Muscle of back (tissue), 13 donors: ENCODE results near the gene BOD1. TPM values are rescaled to one million over a fixed set of nuclear protein-coding genes. Genes with fewer than 3 reads are reported as not detected.

ENCODE experiments used
- DNase-seq, 3 donors: peaks; one replicate each; pipeline versions ENCODE4 v3.0.0 to v3.0.0-alpha.2; 2013
- long read RNA-seq, 9 donors: transcript quantifications; one replicate each; lab custom pipeline, GENCODE V29; 2026
- polyA plus RNA-seq, 10 donors: library from polyadenylated mRNA; unstranded; fragments of 120-200 nt; gene quantifications; one replicate each; pipeline ENCODE4 v1.2.1, GENCODE V29; 2013; ENCODE audit not compliant: insufficient read length in 10 of 10

Gene BOD1
- polyA plus RNA-seq, result 10 to 100 TPM; 71.5 to 90.8 (median 80.8) TPM
- long read RNA-seq, donor 1, transcript BOD1-202 (4 exons, 1,562 nt), result major isoform, 23 of 29 reads
- long read RNA-seq, donor 1, partial matches to known transcripts, result 0 of 29 reads
- long read RNA-seq, donor 1, other reads (novel, unspliced or antisense), result 0 of 29 reads
- long read RNA-seq, donor 2, transcript BOD1-202 (4 exons, 1,562 nt), result major isoform, 19 of 25 reads
- long read RNA-seq, donor 2, partial matches to known transcripts, result 0 of 25 reads
- long read RNA-seq, donor 2, other reads (novel, unspliced or antisense), result 0 of 25 reads
- long read RNA-seq, donor 3, partial matches to known transcripts, result 0 of 1 reads
- long read RNA-seq, donor 3, other reads (novel, unspliced or antisense), result 0 of 1 reads
- long read RNA-seq, donor 4, transcript BOD1-202 (4 exons, 1,562 nt), result major isoform, 15 of 16 reads
- long read RNA-seq, donor 4, partial matches to known transcripts, result 0 of 16 reads
- long read RNA-seq, donor 4, other reads (novel, unspliced or antisense), result 0 of 16 reads
- long read RNA-seq, donor 5, transcript BOD1-207 (2 exons, 736 nt), result minor isoform, 5 of 47 reads
- long read RNA-seq, donor 5, transcript BOD1-202 (4 exons, 1,562 nt), result major isoform, 35 of 47 reads
- long read RNA-seq, donor 5, partial matches to known transcripts, result 0 of 47 reads
- long read RNA-seq, donor 5, other reads (novel, unspliced or antisense), result 0 of 47 reads
- long read RNA-seq, donor 6, transcript BOD1-202 (4 exons, 1,562 nt), result major isoform, 29 of 36 reads
- long read RNA-seq, donor 6, partial matches to known transcripts, result 0 of 36 reads
- long read RNA-seq, donor 6, other reads (novel, unspliced or antisense), result 0 of 36 reads
- long read RNA-seq, donor 7, transcript BOD1-202 (4 exons, 1,562 nt), result major isoform, 14 of 17 reads
- long read RNA-seq, donor 7, partial matches to known transcripts, result 0 of 17 reads
- long read RNA-seq, donor 7, other reads (novel, unspliced or antisense), result 0 of 17 reads
- long read RNA-seq, donor 8, transcript BOD1-202 (4 exons, 1,562 nt), result major isoform, 22 of 25 reads
- long read RNA-seq, donor 8, partial matches to known transcripts, result 0 of 25 reads
- long read RNA-seq, donor 8, other reads (novel, unspliced or antisense), result 0 of 25 reads
- long read RNA-seq, donor 9, transcript BOD1-202 (4 exons, 1,562 nt), result major isoform, 6 of 8 reads
- long read RNA-seq, donor 9, partial matches to known transcripts, result 0 of 8 reads
- long read RNA-seq, donor 9, other reads (novel, unspliced or antisense), result 0 of 8 reads

DNA sequence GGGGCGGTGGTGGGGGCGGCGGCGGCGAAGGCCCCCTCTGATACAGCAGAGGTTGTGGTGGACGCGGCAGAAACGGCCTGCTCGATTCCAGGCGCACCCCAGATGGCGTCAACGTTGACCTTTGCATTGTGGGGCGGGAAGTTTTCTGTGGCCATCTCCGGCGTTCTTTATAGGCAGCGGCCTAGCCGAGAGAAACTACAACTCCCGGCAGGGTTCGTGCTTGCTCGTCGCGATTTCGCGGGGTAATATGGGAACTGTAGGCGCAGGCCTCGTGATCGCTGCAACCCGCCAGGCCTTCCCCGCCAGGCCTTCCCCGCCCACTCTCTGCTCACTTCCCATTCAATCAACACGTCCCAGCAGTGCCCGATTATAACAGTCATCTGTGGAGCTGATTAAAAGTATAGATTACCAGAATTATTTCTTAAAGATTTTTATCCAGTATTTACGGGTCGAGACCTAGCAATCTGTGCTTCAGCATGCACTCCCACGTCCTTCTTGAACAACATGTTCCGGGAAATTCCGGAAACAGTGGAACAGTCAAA is at the start of gene BOD1:
BOD1 (minus strand) TSS at position 74 of the 542 bp plus-strand sequence. CDS start 214 bp downstream, outside the sequence.
- peak; percentile 98 to 99 (median 99) for DNase-seq

DNA sequence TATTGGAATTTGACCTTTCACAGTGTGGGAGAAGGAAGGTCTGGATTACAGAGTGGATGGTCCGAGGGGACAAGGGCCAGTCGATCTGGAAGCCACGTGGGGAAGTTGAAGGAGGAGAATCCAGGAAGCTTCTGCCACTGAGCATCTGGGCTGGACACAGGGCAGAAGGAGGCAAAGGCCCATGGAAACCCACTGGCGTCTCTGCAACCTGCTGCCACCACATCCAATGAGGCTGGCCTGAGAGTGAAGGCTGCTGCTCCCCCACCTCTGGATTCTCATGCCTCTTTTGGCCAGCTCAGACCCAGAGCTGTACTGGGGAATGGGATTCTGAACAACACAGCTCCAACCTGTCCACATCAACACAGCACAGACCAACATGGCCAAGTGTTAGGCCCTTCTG is 48.9 kb upstream of the BOD1 start:
- DNase-seq, result no peak

DNA sequence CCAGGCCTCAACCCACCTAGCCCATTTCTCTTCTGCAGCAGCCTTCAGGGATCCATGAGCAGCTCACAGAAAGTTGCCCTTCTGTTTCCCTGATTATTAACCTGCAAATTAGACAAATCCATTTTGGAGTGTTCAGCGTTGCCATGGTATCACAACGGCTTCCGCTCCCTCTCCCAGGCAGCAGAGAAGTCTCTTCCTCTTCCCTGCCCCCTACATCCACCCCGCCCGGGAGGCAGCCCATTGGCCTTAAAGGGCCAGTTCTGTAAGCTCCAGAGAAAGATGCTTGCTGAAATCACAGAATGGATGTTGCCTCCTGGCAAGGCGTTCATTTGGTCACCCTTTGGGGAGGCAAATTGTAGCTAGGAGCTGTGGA is 47.7 kb upstream of the BOD1 start:
- peak in 2 of 3 donors; percentile 24 to 48 for DNase-seq

DNA sequence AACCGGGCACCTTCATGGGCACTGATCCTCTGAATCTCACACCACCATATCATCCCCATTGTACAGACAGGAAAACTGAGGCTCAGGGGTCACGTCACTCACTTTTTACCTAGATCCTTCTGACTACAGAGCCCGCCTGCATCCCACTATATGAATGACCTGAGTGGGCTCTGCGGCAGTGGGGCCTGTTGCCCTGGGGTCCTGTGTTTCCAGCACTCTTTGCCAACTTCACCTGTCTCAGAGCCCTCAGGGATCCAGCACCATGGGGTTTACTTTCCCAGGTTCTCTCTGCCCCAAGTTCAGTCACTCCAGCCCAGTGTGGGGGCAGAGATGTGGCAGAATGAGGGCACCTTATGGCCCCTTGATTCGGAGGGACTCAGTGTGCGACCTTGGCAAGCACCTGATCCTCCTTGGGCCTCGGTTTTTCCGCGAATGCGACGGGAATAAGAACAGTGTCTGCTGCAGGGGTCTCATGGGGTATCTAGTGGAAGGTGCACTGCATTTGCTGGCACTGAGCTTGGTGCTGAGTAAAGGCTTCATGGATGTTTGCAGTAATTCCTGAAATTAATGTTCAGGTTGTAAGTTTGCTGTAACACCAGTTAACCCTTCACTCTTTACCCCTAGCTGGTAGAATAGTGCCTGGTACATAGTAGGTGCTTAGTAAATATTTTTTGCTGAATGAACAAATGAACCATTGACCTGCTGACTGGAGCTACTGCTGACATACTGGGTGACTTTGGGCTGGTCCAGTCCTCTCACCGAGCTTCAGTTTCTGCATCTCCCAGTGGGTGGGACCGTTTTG is 47.1 kb upstream of the BOD1 start:
- DNase-seq, result no peak

DNA sequence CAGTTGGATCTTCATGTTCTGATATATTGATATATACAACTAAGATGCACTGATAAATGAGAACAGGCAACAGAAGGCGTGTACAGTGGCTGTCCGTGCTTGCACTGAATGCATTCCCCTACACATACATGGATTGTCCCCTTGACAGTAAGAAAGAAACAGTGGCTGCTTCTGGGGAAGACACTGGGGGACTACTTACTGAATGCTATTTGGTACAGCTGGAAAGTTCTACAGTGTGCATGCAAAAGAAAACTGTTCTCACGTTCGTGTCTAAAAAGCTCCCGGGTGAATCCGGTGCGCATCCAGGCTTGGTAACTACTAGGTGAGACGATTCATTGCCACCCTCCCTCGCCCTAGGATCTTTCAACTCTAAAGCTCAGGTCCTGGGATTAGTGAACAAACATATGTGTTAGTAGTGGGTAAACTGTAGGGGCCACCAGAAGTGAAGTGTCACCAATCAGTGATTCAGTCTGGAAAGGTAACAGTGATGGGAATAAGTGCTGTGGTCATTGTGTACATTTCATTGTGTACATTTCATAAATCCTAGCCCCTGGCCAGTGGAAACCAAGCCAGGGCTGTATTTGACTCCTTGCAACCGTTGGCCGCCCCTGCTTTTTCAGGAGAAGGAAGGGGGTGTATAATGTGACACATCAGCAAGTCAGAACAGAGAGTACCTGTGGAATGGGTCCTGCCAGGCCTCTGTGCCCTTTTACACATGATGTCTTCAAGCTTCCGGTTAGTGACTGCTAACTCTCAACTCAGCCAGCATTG is 46.3 kb upstream of the BOD1 start:
- DNase-seq, result no peak

DNA sequence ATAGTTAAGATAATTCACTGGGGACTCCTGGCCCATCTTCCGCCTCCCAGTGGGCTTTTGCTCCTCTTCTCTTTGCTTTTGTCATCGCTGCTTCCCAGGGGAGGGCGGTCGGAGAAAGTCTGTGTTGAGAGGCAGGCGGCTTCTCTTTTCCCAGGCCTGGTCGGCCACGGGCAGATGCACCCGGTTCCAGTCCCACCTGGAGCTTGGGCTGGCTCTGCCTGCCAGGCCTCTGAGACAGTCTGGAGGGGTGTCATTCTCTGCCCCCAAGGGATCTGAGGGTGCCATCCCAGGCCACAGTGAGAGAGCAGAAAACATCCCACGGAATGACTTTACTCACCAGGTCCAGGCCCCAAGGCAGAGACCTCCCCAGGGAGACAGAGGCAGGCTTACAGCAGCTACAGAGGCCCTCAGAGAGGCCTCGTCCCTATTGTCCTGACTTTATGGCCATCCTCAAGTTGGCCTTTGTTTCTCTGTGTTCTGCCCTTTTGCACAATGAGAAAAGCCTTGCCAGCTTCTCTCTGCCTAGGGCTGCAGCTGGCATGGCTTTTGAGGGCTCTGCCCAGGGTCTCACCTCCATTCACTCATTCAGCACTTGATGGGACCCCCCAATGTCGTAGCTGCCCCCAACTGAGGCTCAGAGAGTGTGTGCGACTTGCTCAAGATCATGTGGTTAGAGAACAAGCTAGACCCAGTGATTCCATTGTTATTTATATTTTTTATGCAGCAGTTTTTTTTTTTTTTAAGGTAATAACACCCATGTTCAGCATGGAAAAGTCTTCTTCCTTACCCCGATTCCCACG is 44.2 kb upstream of the BOD1 start:
- DNase-seq, result no peak

DNA sequence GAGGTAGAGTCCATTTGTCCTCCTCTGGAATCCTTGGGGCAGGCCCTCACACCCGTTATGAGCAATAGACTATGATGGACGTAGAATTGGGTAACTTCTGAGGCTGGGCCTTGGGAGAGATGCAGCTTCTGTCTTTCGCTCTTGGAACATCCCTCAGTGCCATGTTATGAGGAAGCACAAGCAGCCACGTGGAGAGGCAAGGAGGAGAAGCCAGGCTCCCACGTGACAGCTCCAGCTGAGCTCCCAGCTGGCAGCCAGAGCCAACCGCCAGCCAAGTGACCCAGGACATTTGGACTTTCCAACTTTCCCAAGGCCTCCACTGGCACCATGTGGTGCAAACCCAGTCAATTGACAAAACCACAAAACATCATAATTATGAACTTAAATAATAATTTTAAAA is 43.0 kb upstream of the BOD1 start:
- no peak for DNase-seq

DNA sequence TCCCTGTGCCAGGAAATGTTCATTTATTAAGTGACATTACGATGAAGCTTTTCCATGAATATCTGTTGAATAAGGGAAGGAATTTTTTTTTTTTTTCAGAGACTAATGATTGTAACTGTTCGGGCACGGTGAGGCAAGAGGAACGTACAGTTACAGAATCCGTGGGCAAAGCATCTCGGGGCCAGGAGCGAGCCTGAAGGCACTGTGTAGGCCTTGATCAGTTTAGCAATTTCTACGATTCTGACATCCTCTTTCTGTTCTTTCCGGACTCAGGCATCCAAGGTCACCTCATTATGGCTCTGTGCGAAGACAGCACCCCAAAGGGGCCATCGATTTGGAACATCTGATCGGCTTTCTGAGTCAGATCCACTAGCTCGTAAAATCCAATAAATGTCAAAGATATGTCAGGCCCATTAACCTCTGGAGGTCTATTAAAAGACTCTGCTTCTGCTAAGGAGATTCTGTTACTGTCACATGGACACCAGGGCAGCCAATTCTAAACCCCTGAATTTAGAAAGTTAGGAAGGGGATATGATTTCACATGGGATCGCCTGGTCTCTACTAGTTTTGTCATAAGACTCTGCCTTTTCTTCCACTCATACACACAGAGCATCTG is 41.4 kb upstream of the BOD1 start:
- no peak for DNase-seq

DNA sequence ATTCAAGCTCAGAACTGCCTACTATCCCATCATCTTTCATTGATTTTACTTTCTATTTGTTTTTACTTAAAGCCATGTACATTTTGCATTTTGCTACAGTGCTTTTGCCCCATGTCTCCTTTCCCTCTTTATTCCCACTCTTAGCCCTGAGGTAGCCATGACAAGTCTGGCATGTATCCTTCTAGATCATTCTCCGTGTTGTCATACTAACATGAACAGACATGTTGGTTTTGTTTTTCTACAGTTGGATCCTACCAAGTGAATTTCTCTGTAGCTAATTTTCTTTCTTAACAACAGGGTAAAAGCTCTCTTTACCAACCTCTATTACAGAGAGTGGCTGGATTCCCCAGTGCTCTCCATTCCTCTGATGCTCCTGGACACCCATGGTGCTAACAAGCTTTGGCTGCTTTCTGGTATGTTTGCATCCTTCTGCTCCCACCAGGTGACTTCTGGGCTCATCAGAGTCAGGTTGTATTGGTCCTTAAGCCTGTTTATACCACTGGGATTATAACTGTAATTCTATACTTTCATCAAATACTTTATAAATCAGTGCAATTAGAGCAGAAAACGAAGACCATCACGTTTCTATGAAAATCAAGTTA is 38.8 kb upstream of the BOD1 start:
- DNase-seq, result no peak

DNA sequence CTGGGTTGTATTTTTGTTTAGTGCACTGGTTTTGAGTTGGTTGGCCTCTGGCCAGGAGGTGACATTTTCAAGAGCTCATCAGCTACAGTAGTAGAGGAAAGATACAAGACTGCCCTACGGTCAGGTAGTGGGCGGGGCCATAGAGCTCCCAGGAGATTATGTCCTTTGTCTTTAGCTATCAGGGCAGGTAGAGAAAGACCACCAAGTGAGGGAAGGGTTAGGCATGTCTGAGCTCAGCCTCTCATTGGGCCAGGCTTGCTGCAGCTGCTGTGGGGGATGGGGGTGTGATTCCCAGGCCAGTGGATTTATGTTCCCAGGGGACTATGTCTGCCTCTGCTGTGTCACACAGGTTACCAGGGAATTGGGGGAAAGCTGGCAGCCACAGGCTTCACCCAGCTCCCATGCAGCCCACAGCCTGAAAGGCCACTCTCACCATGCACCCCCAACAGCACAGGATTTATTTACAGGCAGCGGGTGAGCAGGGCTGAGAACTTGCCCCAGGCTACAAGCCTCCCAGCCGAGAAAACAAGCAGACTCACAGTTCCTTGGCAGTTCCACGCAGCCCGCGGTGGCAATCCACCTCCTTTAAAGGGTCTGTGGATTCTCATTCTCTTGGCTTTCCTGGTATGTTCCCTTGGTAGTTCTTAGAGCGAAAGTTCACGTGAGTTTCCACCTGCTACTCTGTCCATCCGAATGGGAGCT is 37.5 kb upstream of the BOD1 start:
- DNase-seq, result no peak

DNA sequence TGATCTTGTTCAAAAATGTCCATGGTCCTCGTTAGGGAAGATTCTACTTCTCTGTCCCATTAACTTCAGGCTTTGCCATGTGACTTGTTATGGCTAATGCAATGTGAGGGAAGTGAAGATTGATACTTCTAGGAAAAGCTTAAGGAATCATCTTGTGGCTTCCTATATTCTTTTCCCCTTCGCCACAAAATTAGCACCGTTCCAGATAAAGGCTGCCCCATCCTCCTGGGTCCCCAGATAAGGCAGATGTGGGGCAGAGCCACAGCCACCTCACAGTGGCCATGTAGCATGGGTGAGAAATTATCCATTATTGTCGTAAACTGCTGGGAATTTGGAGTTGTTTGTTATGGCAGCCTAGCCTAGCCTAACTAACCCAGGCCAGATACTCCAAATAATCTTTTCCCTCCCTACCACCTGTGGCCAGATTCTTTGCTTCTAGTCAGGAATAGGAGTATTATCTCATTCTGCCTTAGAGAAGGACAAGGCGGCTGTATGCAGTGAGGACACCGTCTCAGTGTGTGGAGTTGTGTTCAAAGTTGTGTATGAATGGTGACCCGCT is 31.9 kb upstream of the BOD1 start:
- no peak for DNase-seq

DNA sequence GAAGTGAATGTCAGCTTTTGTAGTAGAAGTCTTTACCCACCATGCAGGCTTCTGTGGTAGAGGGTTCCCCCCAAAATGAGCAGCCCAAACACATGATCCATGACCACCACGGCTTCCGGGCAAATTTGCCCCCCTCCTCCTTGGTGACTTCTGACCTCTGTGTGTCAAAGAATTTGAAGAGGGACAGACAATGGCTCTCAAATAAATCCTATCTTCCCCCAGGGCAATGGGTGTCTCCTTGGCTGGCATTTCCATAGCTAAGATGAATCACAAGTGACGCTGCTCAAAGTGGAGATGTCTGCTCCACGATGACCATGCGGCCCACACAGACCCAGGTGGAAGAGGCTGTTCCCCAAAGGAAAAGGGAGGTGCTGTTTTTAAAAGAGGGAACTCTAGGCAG is 30.2 kb upstream of the BOD1 start:
- no peak for DNase-seq

DNA sequence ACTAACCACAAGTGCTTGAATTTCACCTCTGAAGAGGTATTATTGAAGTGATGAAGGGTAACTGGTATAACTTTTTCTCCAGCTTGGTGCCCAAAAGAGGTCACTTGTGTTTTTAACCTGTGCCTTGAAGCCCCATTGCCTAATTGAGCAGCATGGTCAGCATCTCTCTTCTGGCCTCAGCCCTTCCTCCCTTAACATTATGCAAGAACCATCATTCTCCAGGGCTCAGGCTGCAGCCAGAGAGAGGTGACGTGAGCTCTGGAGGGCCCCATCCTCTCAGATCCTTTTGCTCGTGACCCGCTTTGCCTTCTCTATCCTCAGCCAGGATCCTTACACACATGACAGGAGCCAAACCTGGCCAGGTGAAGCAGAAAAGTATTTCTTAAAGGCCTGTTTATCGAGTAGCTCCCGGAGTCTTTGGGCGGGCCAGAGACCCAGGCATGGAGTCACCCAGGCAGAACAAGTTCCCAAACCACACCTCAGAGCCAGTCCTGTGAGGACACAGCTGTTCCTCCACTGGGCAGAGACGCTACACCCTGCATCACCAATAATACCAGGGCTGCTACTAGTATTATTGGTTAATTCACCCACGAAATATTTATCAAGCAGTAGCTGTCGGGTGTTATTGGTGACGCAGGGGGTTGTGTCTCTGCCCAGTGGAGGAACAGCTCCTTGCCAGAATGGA is 29.6 kb upstream of the BOD1 start:
- no peak for DNase-seq

DNA sequence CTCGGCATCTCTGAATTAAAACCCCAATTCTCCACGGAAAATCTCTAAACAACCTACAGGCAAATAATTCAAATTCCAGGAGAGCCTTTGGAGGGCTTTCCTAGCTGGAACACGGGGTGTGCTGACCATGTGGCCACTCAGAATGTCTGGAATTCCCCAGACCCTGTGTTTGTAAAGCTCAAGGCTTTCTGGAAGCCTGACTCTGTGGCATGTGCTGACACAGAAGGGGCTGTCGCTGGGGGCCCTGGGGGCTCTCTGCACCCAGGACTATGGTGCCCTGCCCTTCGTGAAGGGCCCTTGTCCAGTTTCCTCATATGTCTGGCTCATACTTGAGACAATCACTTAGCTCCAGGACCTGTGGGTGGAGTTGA is 29.0 kb upstream of the BOD1 start:
- no peak for DNase-seq

DNA sequence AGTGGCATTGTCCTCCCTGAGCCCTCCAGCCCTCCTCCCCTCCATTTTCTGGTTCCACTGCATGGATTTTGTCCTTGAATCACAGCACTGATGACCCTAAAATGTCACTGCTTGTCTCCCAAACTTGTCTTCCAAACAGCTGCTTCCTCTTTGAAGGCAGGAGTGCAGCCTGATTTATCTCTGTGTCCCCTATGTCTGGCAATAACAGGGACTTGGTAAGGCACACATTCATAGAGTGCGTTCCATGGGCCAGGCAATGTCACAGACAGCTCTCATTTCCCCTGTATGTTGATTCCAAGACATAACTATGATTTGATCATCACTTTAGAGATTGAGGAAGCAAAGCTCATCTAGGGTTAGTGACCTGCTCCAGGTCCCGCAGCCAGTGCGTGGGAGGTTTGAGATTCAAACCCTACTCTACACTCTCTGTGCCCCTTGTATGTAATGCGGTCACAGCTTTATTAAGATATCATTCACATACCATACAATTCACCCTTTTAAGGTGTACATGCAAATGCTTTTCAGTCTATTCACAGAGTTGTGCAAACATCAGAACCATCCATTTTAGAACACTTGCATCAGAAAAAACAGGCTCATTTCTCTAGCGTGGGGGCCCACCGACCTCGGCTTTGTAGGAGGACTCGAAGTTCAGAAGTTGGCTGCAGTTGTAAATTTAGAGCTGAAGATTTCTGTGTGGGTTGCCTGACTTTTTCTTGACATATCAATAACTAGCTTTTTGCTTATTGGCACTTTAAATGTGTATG is 28.4 kb upstream of the BOD1 start:
- DNase-seq, result no peak

DNA sequence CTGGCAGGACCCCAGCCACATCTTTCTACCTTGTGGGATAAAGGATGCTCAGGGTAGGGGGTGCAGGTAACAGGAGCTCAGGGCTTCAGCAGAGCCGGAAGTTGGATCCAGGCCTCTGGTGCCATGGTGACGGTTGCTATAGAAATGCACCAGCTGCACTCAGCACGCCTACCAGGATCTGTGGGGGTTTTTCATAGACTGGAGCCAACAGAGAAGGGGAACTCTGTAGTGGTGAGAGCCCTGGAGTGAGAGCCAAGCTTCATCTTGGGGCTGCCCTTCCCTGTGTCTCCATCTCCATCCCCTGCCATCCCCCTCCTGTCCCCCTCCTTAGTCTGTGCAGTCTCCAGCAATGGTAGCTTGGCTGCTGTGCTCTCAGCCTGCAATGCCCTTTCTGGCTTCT is 27.5 kb upstream of the BOD1 start:
- DNase-seq, result no peak
